Common myeloid progenitor, CD34-positive (primary cell): ENCODE data around the gene MAZ.

Experiments
- CTCF ChIA-PET: fragments of 350-600 bp; sonication (Branson Sonifier 250); formaldehyde crosslinking; loops from one replicate; lab custom pipeline; 2021; ENCODE audit warnings: antibody characterized with exemption; lab: Charles Lee
- POLR2A ChIA-PET: fragments of 350-600 bp; sonication (Branson Sonifier 250); formaldehyde crosslinking; loops from one replicate; lab custom pipeline; 2021; ENCODE audit warnings: antibody characterized with exemption; lab: Charles Lee
- DNase-seq, 3 donors: peaks; one replicate each; pipeline versions ENCODE4 v3.0.0 to v3.0.0-alpha.2; 2013
- H3K27ac ChIP-seq, 2 experiments: 1 replicate in 1 of 2; 2 replicates in 1 of 2; pipeline ENCODE4 v1.7.0; 2013; ENCODE audit warnings: inconsistent platforms in 2 of 2, low read length in 2 of 2, mild to moderate bottlenecking in 2 of 2, low read depth in 1 of 2, moderate library complexity in 1 of 2; ENCODE audit not compliant: severe bottlenecking in 2 of 2, insufficient read depth in 1 of 2, poor library complexity in 1 of 2
- H3K27me3 ChIP-seq, 5 experiments: replicated peaks in 2 of 5; 1 replicate in 3 of 5; 2 replicates in 2 of 5; pipeline versions ENCODE4 v1.6.1 to v1.7.0; 2013; ENCODE audit warnings: low read length in 4 of 5, mild to moderate bottlenecking in 2 of 5, moderate library complexity in 2 of 5, inconsistent platforms in 1 of 5; ENCODE audit not compliant: insufficient read depth in 5 of 5, control insufficient read depth in 4 of 5
- H3K36me3 ChIP-seq, 4 experiments: 1 replicate in 2 of 4; 2 replicates in 2 of 4; pipeline versions ENCODE4 v1.6.1 to v1.7.0; 2013; ENCODE audit warnings: low read length in 3 of 4, control low read depth in 1 of 4, mild to moderate bottlenecking in 1 of 4; ENCODE audit not compliant: control insufficient read depth in 4 of 4, insufficient read depth in 4 of 4
- H3K4me1 ChIP-seq, 4 experiments: 1 replicate in 3 of 4; 2 replicates in 1 of 4; pipeline versions ENCODE4 v1.6.1 to v1.7.1; 2013; ENCODE audit warnings: low read length in 3 of 4, mild to moderate bottlenecking in 3 of 4, control low read depth in 1 of 4, inconsistent platforms in 1 of 4, moderate library complexity in 1 of 4; ENCODE audit not compliant: control insufficient read depth in 4 of 4, insufficient read depth in 4 of 4; ENCODE audit errors: control extremely low read depth in 1 of 4
- H3K4me3 ChIP-seq, 7 experiments: 1 replicate in 4 of 7; 2 replicates in 3 of 7; pipeline versions ENCODE4 v1.5.1 to v1.7.0; 2013; ENCODE audit warnings: mild to moderate bottlenecking in 7 of 7, low read length in 6 of 7, moderate library complexity in 6 of 7, inconsistent platforms in 2 of 7, low read depth in 2 of 7, control low read depth in 1 of 7; ENCODE audit not compliant: insufficient read depth in 4 of 7, control insufficient read depth in 1 of 7; ENCODE audit errors: extremely low read depth in 1 of 7
- H3K9me3 ChIP-seq, 5 experiments: 1 replicate in 4 of 5; 2 replicates in 1 of 5; pipeline versions ENCODE4 v1.6.1 to v1.7.1; 2013; ENCODE audit warnings: low read length in 4 of 5, mild to moderate bottlenecking in 2 of 5, inconsistent platforms in 1 of 5, low read depth in 1 of 5, moderate library complexity in 1 of 5; ENCODE audit not compliant: control insufficient read depth in 4 of 5, insufficient read depth in 2 of 5; ENCODE audit errors: control extremely low read depth in 1 of 5
- WGBS: methylation state at CpG from one replicate; pipeline ENCODE4 v1.1.5; 2013; ENCODE audit not compliant: insufficient coverage; 5-methylcytosine and 5-hydroxymethylcytosine counted together

Gene MAZ

GRCh38 chr16:29761882-29762281 lies 44.4 kb upstream of the MAZ start:
- DNase-seq = no peak
- Histone ChIP-seq H3K4me3 (no peak overlapping the region), H3K4me1 (no peaks in the 10 kb centered on the region), H3K27ac (no peak overlapping the region), H3K27me3 (no peaks in the 10 kb centered on the region), H3K9me3 (no peaks in the 10 kb centered on the region), H3K36me3 (no peaks in the 10 kb centered on the region)
- ChIA-PET CTCF (interaction anchor here (1.7 kb wide), 1 partner anchor 11 kb away, joined by 5 read pairs; no protein-coding TSS in a partner anchor), POLR2A (interaction anchor here (0.6 to 0.7 kb wide), 2 partner anchors 15 to 41 kb away, joined by 4 read pairs; no protein-coding TSS in a partner anchor)
- WGBS = 100% methylated on average over 2 of the region's 6 CpGs

GRCh38 chr16:29763326-29763725 lies 43.0 kb upstream of the MAZ start:
- DNase-seq = no peak
- Histone ChIP-seq H3K4me3 (no peak overlapping the region), H3K36me3 (no peaks in the 10 kb centered on the region), H3K9me3 (no peaks in the 10 kb centered on the region), H3K27ac (no peak overlapping the region), H3K27me3 (no peaks in the 10 kb centered on the region), H3K4me1 (no peaks in the 10 kb centered on the region)
- ChIA-PET CTCF (no interaction called here), POLR2A (no interaction called here)
- WGBS = 95% methylated on average over 6 of the region's 6 CpGs

DNA sequence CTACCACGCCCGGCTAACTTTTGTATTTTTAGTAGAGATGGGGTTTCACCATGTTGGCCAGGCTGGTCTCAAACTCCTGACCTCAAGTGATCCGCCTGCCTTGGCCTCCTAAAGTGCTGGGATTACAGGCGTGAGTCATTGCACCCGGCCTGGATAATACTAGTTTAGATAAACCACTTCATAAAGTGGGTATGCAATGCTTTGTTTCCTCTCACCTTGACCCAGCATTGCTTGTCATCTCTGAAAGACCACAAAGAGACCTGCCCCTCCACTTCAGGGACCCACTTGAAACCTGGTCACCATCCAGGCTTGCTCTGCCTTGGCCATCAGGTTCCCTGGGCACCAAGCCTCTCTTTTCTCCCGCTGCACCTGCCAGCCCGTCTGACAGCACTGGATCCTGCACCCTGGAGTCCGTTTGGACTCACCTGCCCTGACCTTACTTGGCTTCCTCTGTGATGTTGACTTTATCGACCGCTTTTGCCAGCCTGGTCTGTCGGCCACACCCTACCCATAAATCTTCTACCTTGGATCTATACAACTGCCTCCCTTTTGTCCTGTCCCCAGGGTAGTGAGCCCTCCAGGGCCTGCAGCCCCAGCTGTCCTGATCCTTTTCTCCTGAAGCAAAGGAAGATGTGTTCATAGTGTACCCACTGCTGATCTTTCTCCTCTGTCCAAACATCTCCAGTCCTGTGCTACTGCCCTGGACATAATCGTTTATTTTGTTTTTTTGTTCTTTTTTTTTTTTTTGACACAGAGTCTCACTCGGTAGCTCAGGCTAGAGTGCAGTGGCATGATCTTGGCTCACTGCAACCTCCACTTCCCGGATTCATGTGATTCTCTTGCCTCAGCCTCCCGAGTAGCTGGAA lies 40.9 kb upstream of the MAZ start:
- DNase-seq = no peak
- H3K36me3 ChIP-seq = no peaks in the 10 kb centered on the region
- WGBS = 87% methylated on average over 12 of the region's 15 CpGs
- H3K9me3 ChIP-seq = no peaks in the 10 kb centered on the region
- no peaks in the 10 kb centered on the region for H3K4me1 ChIP-seq
- H3K27ac ChIP-seq = no peak overlapping the region
- H3K4me3 ChIP-seq = no peak overlapping the region
- ChIA-PET POLR2A (no interaction called here), CTCF (no interaction called here)
- no peaks in the 10 kb centered on the region for H3K27me3 ChIP-seq

DNA sequence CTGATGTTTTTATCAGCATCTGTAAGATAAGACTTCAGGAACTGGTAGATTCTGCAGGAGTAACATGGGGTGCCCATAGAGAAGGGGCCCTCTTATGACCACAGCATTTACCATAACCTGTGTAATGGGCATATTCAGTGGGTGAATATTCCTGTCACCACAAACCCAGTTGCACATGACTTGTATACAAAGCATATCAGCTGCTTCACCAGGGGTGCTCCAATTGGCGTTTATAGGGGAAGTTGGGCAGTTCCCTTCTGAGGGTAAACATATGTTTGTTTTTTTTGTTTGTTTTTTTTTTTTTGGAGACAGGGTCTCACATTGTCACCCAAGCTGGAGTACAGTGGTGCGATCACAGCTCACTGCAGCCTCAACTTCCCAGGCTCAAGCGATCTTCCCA lies 39.8 kb upstream of the MAZ start:
- ChIA-PET CTCF (interaction anchor here (0.9 to 1.5 kb wide), 3 partner anchors 12 to 29 kb away, joined by 3 to 6 read pairs (median 3); no protein-coding TSS in a partner anchor), POLR2A (no interaction called here)
- no peaks in the 10 kb centered on the region for H3K27me3 ChIP-seq
- no peak overlapping the region for H3K27ac ChIP-seq
- no peaks in the 10 kb centered on the region for H3K36me3 ChIP-seq
- H3K4me3 ChIP-seq = no peak overlapping the region
- WGBS = 100% methylated on average over 2 of the region's 3 CpGs
- no peaks in the 10 kb centered on the region for H3K9me3 ChIP-seq
- DNase-seq = no peak
- peaks cover 0 to 4% (median 1%) of the 10 kb centered on the region in 4 experiments for H3K4me1 ChIP-seq

- H3K9me3 ChIP-seq = no peaks in the 10 kb centered on the region
- H3K27me3 ChIP-seq = no peaks in the 10 kb centered on the region
- WGBS = 100% methylated on average over 2 of the region's 3 CpGs
- H3K27ac ChIP-seq = no peak overlapping the region
- H3K4me3 ChIP-seq = no peak overlapping the region
- ChIA-PET CTCF (interaction anchor here (0.9 to 2.2 kb wide), 6 partner anchors 13 to 273 kb away, joined by 3 to 10 read pairs (median 4); no protein-coding TSS in a partner anchor), POLR2A (no interaction called here)
- peaks cover 0 to 4% (median 1%) of the 10 kb centered on the region in 4 experiments for H3K4me1 ChIP-seq
- no peaks in the 10 kb centered on the region for H3K36me3 ChIP-seq
- DNase-seq = no peak
Measured at GRCh38 chr16:29767062-29767461, 39.3 kb upstream of the MAZ start.

DNA sequence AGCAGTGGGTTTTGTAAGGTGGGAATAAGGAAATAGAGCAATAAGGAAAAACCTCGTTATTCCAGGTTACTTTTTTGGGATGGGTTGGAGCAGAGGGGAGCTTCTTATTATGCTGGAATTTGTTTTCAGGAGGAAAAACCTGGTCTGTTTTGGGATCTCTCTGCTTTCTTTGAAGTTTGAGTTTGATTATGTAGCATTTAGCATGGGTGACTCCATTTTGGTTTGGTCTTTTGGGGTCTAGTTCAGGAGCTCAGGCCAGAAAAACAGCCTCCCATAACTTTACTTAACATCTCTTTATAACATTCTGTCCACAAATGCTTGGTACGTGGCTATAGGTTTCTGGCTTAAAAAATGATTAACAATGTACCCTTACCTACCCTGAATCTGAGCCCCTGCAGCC lies 36.8 kb upstream of the MAZ start:
- POLR2A ChIA-PET = no interaction called here
- H3K9me3 ChIP-seq = no peaks in the 10 kb centered on the region
- H3K4me1 ChIP-seq = peaks cover 0 to 9% (median 1%) of the 10 kb centered on the region in 4 experiments
- H3K4me3 ChIP-seq = no peak overlapping the region
- no peak for DNase-seq
- no peak overlapping the region for H3K27ac ChIP-seq
- CTCF ChIA-PET = interaction anchor here (0.7 to 2.2 kb wide), 6 partner anchors 9 to 16 kb away, joined by 3 to 10 read pairs (median 5); no protein-coding TSS in a partner anchor
- no peaks in the 10 kb centered on the region for H3K36me3 ChIP-seq
- 100% methylated on average over 2 of the region's 2 CpGs for WGBS
- H3K27me3 ChIP-seq = no peaks in the 10 kb centered on the region
